MM.1S (cell line): ENCODE data around the gene ATXN10.

Experiments used
- DNase-seq: peaks from one replicate; pipeline ENCODE4 v3.0.0-alpha.2; 2015
- H2AFZ ChIP-seq: fragments of 300-600 bp; sonication (generic); 2 replicates; pipeline ENCODE4 v1.6.0; 2016; ENCODE audit warnings: antibody characterized with exemption, low read length
- H3F3A ChIP-seq: fragments of 300-600 bp; sonication (generic); 2 replicates; pipeline ENCODE4 v1.6.1; 2016; ENCODE audit warnings: mild to moderate bottlenecking, antibody characterized with exemption, low read length, moderate library complexity, mixed read lengths; ENCODE audit not compliant: insufficient read depth
- H3K27ac ChIP-seq: fragments of 300-600 bp; sonication (generic); 2 replicates; pipeline ENCODE4 v1.5.1; 2016; ENCODE audit warnings: mild to moderate bottlenecking, low read length
- H3K27me3 ChIP-seq: fragments of 300-600 bp; sonication (generic); replicated peaks from 2 replicates; pipeline ENCODE4 v1.6.0; 2016; ENCODE audit warnings: low read length; ENCODE audit not compliant: insufficient read depth
- H3K36me3 ChIP-seq: fragments of 300-600 bp; sonication (generic); replicated peaks from 2 replicates; pipeline ENCODE4 v1.6.1; 2016; ENCODE audit warnings: mild to moderate bottlenecking, low read length, mixed read lengths; ENCODE audit not compliant: insufficient read depth
- H3K4me1 ChIP-seq: fragments of 300-600 bp; sonication (generic); 2 replicates; pipeline ENCODE4 v1.6.1; 2016; ENCODE audit warnings: low read length, mixed read lengths
- H3K4me2 ChIP-seq: fragments of 300-600 bp; sonication (generic); 2 replicates; pipeline ENCODE4 v1.6.0; 2016; ENCODE audit warnings: low read depth, low read length
- H3K4me3 ChIP-seq: fragments of 300-600 bp; sonication (generic); 2 replicates; pipeline ENCODE4 v1.5.1; 2016; ENCODE audit warnings: low read length, mixed read lengths
- H3K79me2 ChIP-seq: fragments of 300-600 bp; sonication (generic); 2 replicates; pipeline ENCODE4 v1.6.1; 2016; ENCODE audit warnings: mixed run types, low read length, mixed read lengths
- H3K9ac ChIP-seq: fragments of 300-600 bp; sonication (generic); 2 replicates; pipeline ENCODE4 v1.6.1; 2016; ENCODE audit warnings: low read length, mixed read lengths
- H3K9me2 ChIP-seq: fragments of 300-600 bp; sonication (generic); replicated peaks from 2 replicates; pipeline ENCODE4 v1.6.1; 2016; ENCODE audit warnings: mild to moderate bottlenecking, low read length, mixed read lengths; ENCODE audit not compliant: insufficient read depth
- H3K9me3 ChIP-seq: fragments of 300-600 bp; sonication (generic); replicated peaks from 2 replicates; pipeline ENCODE4 v1.6.1; 2016; ENCODE audit warnings: mild to moderate bottlenecking, low read length, mixed read lengths; ENCODE audit not compliant: insufficient read depth
- H4K20me1 ChIP-seq: fragments of 300-600 bp; sonication (generic); 2 replicates; pipeline ENCODE4 v1.6.1; 2016; ENCODE audit warnings: mild to moderate bottlenecking, low read length, moderate library complexity, mixed read lengths; ENCODE audit not compliant: insufficient read depth
- CTCF ChIP-seq: fragments of 300-600 bp; sonication (generic); IDR thresholded peaks from 2 replicates; pipeline ENCODE4 v1.5.1; 2016; ENCODE audit warnings: antibody characterized with exemption, low read length, mixed read lengths
- EZH2 ChIP-seq: fragments of 300-600 bp; sonication (generic); optimal IDR thresholded peaks from 2 replicates; pipeline ENCODE3; 2017; ENCODE audit warnings: low read depth, mild to moderate bottlenecking, antibody characterized with exemption, low read length, mixed read lengths
- EZH2phosphoT487 ChIP-seq: fragments of 300-600 bp; sonication (generic); IDR thresholded peaks from 2 replicates; pipeline ENCODE4 v1.6.1; 2018; ENCODE audit warnings: antibody characterized with exemption, low read length

The ATXN10 gene

DNA sequence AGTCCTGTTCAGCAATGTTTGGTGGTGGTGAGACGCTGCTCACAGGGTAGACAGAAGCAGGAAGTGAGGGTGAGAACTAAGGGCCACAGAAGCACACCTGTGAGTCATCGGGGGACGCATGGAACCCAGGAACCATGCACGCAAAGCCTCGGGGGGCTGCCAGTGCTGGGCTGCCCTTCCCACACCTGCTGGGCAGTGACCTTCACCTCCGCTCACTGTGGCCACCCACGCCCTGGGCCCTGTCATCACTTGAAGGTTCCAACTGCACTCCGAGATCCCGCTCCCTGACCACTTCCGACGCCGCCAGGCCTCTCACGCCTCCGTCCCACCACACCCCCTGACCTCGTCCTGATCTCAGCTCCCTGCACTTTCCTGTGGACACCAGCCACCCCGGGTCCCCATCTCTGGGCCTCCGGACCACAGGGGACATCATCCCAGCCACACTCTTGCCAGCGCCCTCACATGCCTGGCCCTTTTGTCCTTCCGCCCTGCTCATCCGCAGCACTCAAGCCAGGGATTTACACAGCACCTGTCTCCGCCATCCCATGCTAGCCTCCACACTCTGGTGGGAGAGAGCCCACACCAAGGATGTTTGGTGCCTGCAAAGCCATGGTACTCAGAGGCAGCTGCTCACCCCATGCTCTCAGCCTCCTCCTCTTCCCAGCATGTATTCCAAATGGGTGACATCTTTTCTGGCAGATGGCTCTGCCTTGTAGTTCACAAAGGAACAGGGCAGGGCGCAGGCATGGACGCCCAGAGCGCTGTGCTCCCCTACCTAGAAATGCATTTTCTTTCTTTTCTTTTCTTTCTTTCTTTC lies 23.1 kb upstream of the ATXN10 start:
- H3K9ac ChIP-seq, result no peak overlapping the region
- no peaks in the 10 kb centered on the region for H3K79me2 ChIP-seq
- H3F3A ChIP-seq, result no peaks in the 10 kb centered on the region
- H2AFZ ChIP-seq, result no peak overlapping the region
- no peaks in the 10 kb centered on the region for H4K20me1 ChIP-seq
- H3K27me3 ChIP-seq, result peaks cover 70% of the 10 kb centered on the region
- H3K4me1 ChIP-seq, result no peaks in the 10 kb centered on the region; the same call in 1 of the 2 replicates
- H3K27ac ChIP-seq, result no peak overlapping the region
- no peak overlapping the region for H3K4me3 ChIP-seq
- no peak for DNase-seq
- TF ChIP-seq CTCF, result no peak
- TF ChIP-seq EZH2phosphoT487, result no peak
- TF ChIP-seq EZH2, result no peak
- H3K9me3 ChIP-seq, result no peaks in the 10 kb centered on the region
- H3K36me3 ChIP-seq, result no peaks in the 10 kb centered on the region
- H3K4me2 ChIP-seq, result no peak overlapping the region
- H3K9me2 ChIP-seq, result no peaks in the 10 kb centered on the region

DNA sequence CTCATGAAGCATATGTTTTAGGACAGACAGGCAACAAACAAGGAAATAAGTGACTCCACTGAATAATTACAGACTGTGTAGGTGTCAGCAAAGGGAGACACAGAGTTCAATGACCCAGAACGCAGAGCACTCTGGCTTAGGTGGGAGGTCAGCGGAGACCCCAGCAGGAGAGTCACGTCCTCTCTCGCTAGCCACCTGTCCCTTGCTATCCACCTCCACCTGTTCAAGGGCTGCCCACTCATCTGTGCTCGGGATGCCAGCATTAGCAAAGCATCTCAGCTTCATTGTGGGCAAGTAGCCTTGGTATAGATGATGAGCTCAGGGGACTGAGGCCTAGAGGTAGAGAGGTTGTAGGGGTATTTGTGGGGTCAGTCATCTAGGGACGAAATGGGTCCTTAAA lies 21.8 kb upstream of the ATXN10 start:
- H3K4me3 ChIP-seq, result no peak overlapping the region
- H3K9me3 ChIP-seq, result no peaks in the 10 kb centered on the region
- no peak overlapping the region for H3K9ac ChIP-seq
- no peaks in the 10 kb centered on the region for H3K79me2 ChIP-seq
- no peaks in the 10 kb centered on the region for H3K36me3 ChIP-seq
- H4K20me1 ChIP-seq, result no peaks in the 10 kb centered on the region
- no peaks in the 10 kb centered on the region; the same call in 1 of the 2 replicates for H3K4me1 ChIP-seq
- no peak overlapping the region for H2AFZ ChIP-seq
- no peak overlapping the region for H3K27ac ChIP-seq
- H3K27me3 ChIP-seq, result peaks cover 58% of the 10 kb centered on the region
- no peaks in the 10 kb centered on the region for H3F3A ChIP-seq
- no peak for DNase-seq
- no peaks in the 10 kb centered on the region for H3K9me2 ChIP-seq
- no peak overlapping the region for H3K4me2 ChIP-seq
- no peak for TF ChIP-seq EZH2
- no peak for TF ChIP-seq CTCF
- TF ChIP-seq EZH2phosphoT487, result no peak

DNA sequence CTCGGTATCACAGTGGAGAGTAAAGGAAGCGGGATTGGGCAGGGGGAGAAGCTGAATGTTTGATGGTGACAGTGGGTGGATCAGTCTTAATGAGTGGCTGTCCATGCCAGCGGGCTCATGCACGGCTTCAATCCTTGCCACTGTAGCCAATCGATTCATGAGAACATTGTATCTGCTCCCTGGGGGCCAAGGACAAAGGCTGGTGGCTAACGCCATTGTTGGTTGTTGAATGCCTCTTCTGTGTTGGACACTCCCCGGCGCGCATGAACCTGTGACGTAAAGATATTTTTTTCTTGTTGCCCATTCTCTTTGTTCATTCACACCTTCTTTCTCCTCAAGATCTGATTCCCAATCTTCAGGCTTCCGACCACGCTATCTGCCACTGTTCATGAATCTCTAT lies 20.9 kb upstream of the ATXN10 start:
- Histone ChIP-seq H3K27ac (no peak overlapping the region), H3K27me3 (peaks cover 53% of the 10 kb centered on the region)
- no peak for DNase-seq

More for the DNA sequence above, 20.9 kb upstream of the ATXN10 start:
- Histone ChIP-seq H3K9me3 (no peaks in the 10 kb centered on the region), H3F3A (no peaks in the 10 kb centered on the region), H3K9me2 (no peaks in the 10 kb centered on the region), H3K4me2 (no peak overlapping the region), H3K9ac (no peak overlapping the region), H3K79me2 (no peaks in the 10 kb centered on the region), H3K36me3 (no peaks in the 10 kb centered on the region), H4K20me1 (no peaks in the 10 kb centered on the region), H3K4me3 (no peak overlapping the region), H3K4me1 (no peaks in the 10 kb centered on the region; the same call in 1 of the 2 replicates), H2AFZ (no peak overlapping the region)
- TF ChIP-seq EZH2phosphoT487 (no peak), CTCF (no peak)
